ENCODE measurements around the gene FFAR3. TPM values are rescaled to one million over a fixed set of nuclear protein-coding genes. Genes with fewer than 3 reads are reported as not detected.

FFAR3 gene
- total RNA-seq, 4 donors from 2014 or later, result 0.44 to 4.3 (median 2.2) TPM

GRCh38 chr19:35347171-35347929 is 10.9 kb upstream of the FFAR3 start, which contains the start of gene FFAR1:
Gene FFAR1, plus strand, starts transcription at chr19:35347902. Its CDS starts 3,650 bp downstream, at chr19:35351552.
- no peak for TF ChIP-seq CTCF (IDR thresholded peaks at IDR 0.05; ENCODE audit: low read depth)

- no peak for TF ChIP-seq CTCF (IDR thresholded peaks at IDR 0.05; ENCODE audit: low read depth)
Measured at GRCh38 chr19:35347930-35348298, 10.3 kb upstream of the FFAR3 start.

GRCh38 chr19:35348911-35349611 is 9.2 kb upstream of the FFAR3 start:
- TF ChIP-seq CTCF (IDR thresholded peaks at IDR 0.05; ENCODE audit: low read depth), result no peak

GRCh38 chr19:35349614-35350521 is 8.4 kb upstream of the FFAR3 start:
- no peak for TF ChIP-seq CTCF (IDR thresholded peaks at IDR 0.05; ENCODE audit: low read depth)

GRCh38 chr19:35350591-35350990 is 7.7 kb upstream of the FFAR3 start:
- no peak for TF ChIP-seq CTCF (IDR thresholded peaks at IDR 0.05; ENCODE audit: low read depth)

- no peak for TF ChIP-seq CTCF (IDR thresholded peaks at IDR 0.05; ENCODE audit: low read depth)
Measured at GRCh38 chr19:35351411-35352176, 6.7 kb upstream of the FFAR3 start.

Data from subcutaneous adipose tissue (tissue), 4 donors.